KMS-11 (cell line): ENCODE results near the gene KDELR1.

Experiments used
- H2AFZ ChIP-seq: fragments of 200-600 bp; sonication (generic); 2 replicates; pipeline ENCODE4 v1.6.1; 2016; ENCODE audit warnings: antibody characterized with exemption, mixed run types, low read depth
- H3K27ac ChIP-seq: fragments of 200-600 bp; sonication (generic); 2 replicates; pipeline ENCODE4 v1.6.1; 2016; ENCODE audit warnings: mild to moderate bottlenecking, mixed run types
- H3K27me3 ChIP-seq: fragments of 200-600 bp; sonication (generic); 2 replicates; pipeline ENCODE4 v1.6.1; 2017; ENCODE audit warnings: mild to moderate bottlenecking, low read depth, mixed run types, moderate library complexity; ENCODE audit not compliant: insufficient read depth
- H3K36me3 ChIP-seq: fragments of 200-600 bp; sonication (generic); 2 replicates; pipeline ENCODE4 v1.6.1; 2017; ENCODE audit warnings: mild to moderate bottlenecking, mixed run types; ENCODE audit not compliant: insufficient read depth
- H3K4me1 ChIP-seq: fragments of 200-600 bp; sonication (generic); 2 replicates; pipeline ENCODE4 v1.6.1; 2016; ENCODE audit warnings: mild to moderate bottlenecking, low read depth, mixed run types; ENCODE audit not compliant: poor library complexity, severe bottlenecking
- H3K4me2 ChIP-seq: fragments of 200-600 bp; sonication (generic); 2 replicates; pipeline ENCODE4 v1.7.0; 2016; ENCODE audit warnings: mild to moderate bottlenecking, mixed run types
- H3K4me3 ChIP-seq: fragments of 200-600 bp; sonication (generic); IDR thresholded peaks from 2 replicates; pipeline ENCODE4 v1.6.1; 2017; ENCODE audit warnings: low read depth, low read length, mixed read lengths; ENCODE audit not compliant: insufficient read depth
- H3K79me2 ChIP-seq: fragments of 200-600 bp; sonication (generic); 2 replicates; pipeline ENCODE4 v1.6.1; 2016; ENCODE audit warnings: low read depth, mixed run types; ENCODE audit not compliant: insufficient read depth
- H3K9ac ChIP-seq: fragments of 200-600 bp; sonication (generic); 2 replicates; pipeline ENCODE4 v1.6.1; 2016; ENCODE audit warnings: mild to moderate bottlenecking, mixed run types
- H4K20me1 ChIP-seq: fragments of 200-600 bp; sonication (generic); 2 replicates; pipeline ENCODE4 v1.6.1; 2016; ENCODE audit warnings: mild to moderate bottlenecking, mixed run types; ENCODE audit not compliant: insufficient read depth
- CTCF ChIP-seq: fragments of 200-600 bp; sonication (generic); conservative IDR thresholded peaks from 2 replicates; pipeline ENCODE4 v1.6.1; 2017; ENCODE audit warnings: low read depth, mild to moderate bottlenecking, antibody characterized with exemption, low read length, moderate library complexity, mixed read lengths

KDELR1 gene

GRCh38 chr19:48424694-48425219 lies 33.4 kb upstream of the KDELR1 start:
- no peaks in the 10 kb centered on the region for H4K20me1 ChIP-seq
- H3K27ac ChIP-seq = no peak overlapping the region
- no peaks in the 10 kb centered on the region for H3K79me2 ChIP-seq
- TF ChIP-seq CTCF = no peak
- no peaks in the 10 kb centered on the region for H3K36me3 ChIP-seq
- no peaks in the 10 kb centered on the region; the same call in 1 of the 2 replicates for H3K27me3 ChIP-seq
- no peaks in the 10 kb centered on the region for H3K4me1 ChIP-seq
- no peak overlapping the region for H2AFZ ChIP-seq
- no peak overlapping the region for H3K9ac ChIP-seq
- no peak overlapping the region for H3K4me2 ChIP-seq
- H3K4me3 ChIP-seq = no peak overlapping the region

GRCh38 chr19:48421548-48421947 lies 30.2 kb upstream of the KDELR1 start:
- Histone ChIP-seq H3K36me3 (no peaks in the 10 kb centered on the region), H3K9ac (no peak overlapping the region), H3K4me3 (no peak overlapping the region), H3K4me2 (no peak overlapping the region), H3K4me1 (peaks cover 28% of the 10 kb centered on the region), H4K20me1 (no peaks in the 10 kb centered on the region), H3K79me2 (no peaks in the 10 kb centered on the region), H2AFZ (no peak overlapping the region), H3K27me3 (no peaks in the 10 kb centered on the region; the same call in 1 of the 2 replicates), H3K27ac (no peak overlapping the region)
- TF ChIP-seq CTCF = no peak

- Histone ChIP-seq H3K27me3 (peaks cover 6% of the 10 kb centered on the region; the same call in 1 of the 2 replicates), H3K4me1 (peaks cover 35% of the 10 kb centered on the region), H3K4me2 (peak overlapping the region; percentile 73), H3K4me3 (no peak overlapping the region), H3K27ac (peak overlapping the region; percentile 61), H2AFZ (peak overlapping the region; percentile 100), H3K9ac (peak overlapping the region; percentile 39; the same call in 1 of the 2 replicates), H4K20me1 (no peaks in the 10 kb centered on the region), H3K79me2 (no peaks in the 10 kb centered on the region), H3K36me3 (no peaks in the 10 kb centered on the region)
- no peak; the same call in 1 of the 2 replicates for TF ChIP-seq CTCF
Measured at GRCh38 chr19:48419158-48419920, 28.0 kb upstream of the KDELR1 start.

- TF ChIP-seq CTCF = peak; percentile 57
- H3K4me1 ChIP-seq = peaks cover 35% of the 10 kb centered on the region
- H3K4me2 ChIP-seq = peak overlapping the region; percentile 73
- H3K79me2 ChIP-seq = no peaks in the 10 kb centered on the region
- H3K27me3 ChIP-seq = peaks cover 10% of the 10 kb centered on the region; the same call in 1 of the 2 replicates
- peak overlapping the region; percentile 39; the same call in 1 of the 2 replicates for H3K9ac ChIP-seq
- H2AFZ ChIP-seq = peak overlapping the region; percentile 100
- H4K20me1 ChIP-seq = no peaks in the 10 kb centered on the region
- H3K27ac ChIP-seq = peak overlapping the region; percentile 61
- no peak overlapping the region for H3K4me3 ChIP-seq
- H3K36me3 ChIP-seq = no peaks in the 10 kb centered on the region
Measured at GRCh38 chr19:48418317-48419064, 27.1 kb upstream of the KDELR1 start.
